ENCODE measurements around the gene GGN.
A peak's percentile ranks its signal among the peaks of the same experiment; 100 is the strongest.
"Not testable (repeated sequence)": the region's sequence is repeated elsewhere in the genome, so short reads cannot be mapped to it uniquely, and the experiment has no call there.

GGN gene

GRCh38 chr19:38386300-38386970 lies 1.4 kb downstream of the GGN start:
- no peak for DNase-seq

GRCh38 chr19:38385804-38386257 lies 2.0 kb downstream of the GGN start:
- no peak for DNase-seq

- DNase-seq, result no peak
Observed at GRCh38 chr19:38385057-38385803, 2.6 kb downstream of the GGN start.

GRCh38 chr19:38384209-38385027 lies 3.4 kb downstream of the GGN start:
- no peak for DNase-seq

GRCh38 chr19:38383743-38384142 lies 4.1 kb downstream of the GGN start:
- DNase-seq, result no peak

- DNase-seq, result no peak
Observed at GRCh38 chr19:38383184-38383583, 4.7 kb downstream of the GGN start.

GRCh38 chr19:38381138-38381537 lies 6.7 kb downstream of the GGN start:
- no peak for DNase-seq

GRCh38 chr19:38378866-38379265 lies 9.0 kb downstream of the GGN start:
- DNase-seq, result no peak

- DNase-seq, result no peak
Observed at GRCh38 chr19:38377052-38377451, 10.8 kb downstream of the GGN start.

- no peak for DNase-seq
Observed at GRCh38 chr19:38376576-38376975, 11.3 kb downstream of the GGN start.

GRCh38 chr19:38375748-38376147 lies 12.1 kb downstream of the GGN start:
- DNase-seq, result no peak

GRCh38 chr19:38375098-38375493 lies 12.7 kb downstream of the GGN start:
- DNase-seq, result no peak

GRCh38 chr19:38374332-38375097 lies 13.3 kb downstream of the GGN start, which contains the start of gene PSMD8:
Gene PSMD8, plus strand, starts transcription at chr19:38374571. Its CDS starts 31 bp downstream, at chr19:38374602.
- peak; percentile 97 for DNase-seq

- DNase-seq, result no peak
Observed at GRCh38 chr19:38373907-38374331, 13.9 kb downstream of the GGN start.

GRCh38 chr19:38371081-38371480 lies 16.8 kb downstream of the GGN start:
- no peak for DNase-seq

GRCh38 chr19:38370299-38370698 lies 17.5 kb downstream of the GGN start:
- DNase-seq, result no peak

- no peak for DNase-seq
Observed at GRCh38 chr19:38369584-38369983, 18.2 kb downstream of the GGN start.

GRCh38 chr19:38367041-38367440 lies 20.8 kb downstream of the GGN start:
- DNase-seq, result no peak

- DNase-seq, result not testable (repeated sequence)
Observed at GRCh38 chr19:38362946-38363688, 24.7 kb downstream of the GGN start.

GRCh38 chr19:38362076-38362945 lies 25.5 kb downstream of the GGN start:
- peak; percentile 80 for DNase-seq

GRCh38 chr19:38361633-38362075 lies 26.2 kb downstream of the GGN start:
- DNase-seq, result peak; percentile 63

Measured in activated CD4-positive, CD25-positive, alpha-beta regulatory T cell treated with anti-CD3 and anti-CD28 coated beads, Interleukin-2, amount 50 U/mL, for 72 hours (primary cell).